HUES64 (cell line): Measurements from ENCODE around the gene SLC1A6.
"Not testable (repeated sequence)": the region's sequence is repeated elsewhere in the genome, so short reads cannot be mapped to it uniquely, and the experiment has no call there.

Experiments used
- H3K27ac ChIP-seq: 2 replicates; pipeline ENCODE4 v1.7.0; 2013; ENCODE audit warnings: low read depth, low read length, inconsistent platforms
- H3K27me3 ChIP-seq: 2 replicates; pipeline ENCODE4 v1.6.1; 2013; ENCODE audit warnings: mild to moderate bottlenecking, low read length; ENCODE audit not compliant: insufficient read depth
- H3K36me3 ChIP-seq: 2 replicates; pipeline ENCODE4 v1.6.1; 2013; ENCODE audit warnings: mild to moderate bottlenecking, low read length; ENCODE audit not compliant: insufficient read depth
- H3K4me1 ChIP-seq: 2 replicates; pipeline ENCODE4 v1.6.1; 2013; ENCODE audit warnings: mild to moderate bottlenecking, low read length, moderate library complexity; ENCODE audit not compliant: insufficient read depth
- H3K4me3 ChIP-seq: 2 replicates; pipeline ENCODE4 v1.5.1; 2013; ENCODE audit warnings: mild to moderate bottlenecking, low read length, moderate library complexity
- H3K9ac ChIP-seq: 2 replicates; pipeline ENCODE4 v1.6.1; 2013; ENCODE audit warnings: mild to moderate bottlenecking, low read depth, low read length
- H3K9me3 ChIP-seq: 2 replicates; pipeline ENCODE4 v1.6.1; 2013; ENCODE audit warnings: low read depth, low read length; ENCODE audit not compliant: insufficient read depth
- WGBS: fragments of 150-250, 120-280 bp; methylation state at CpG from one replicate; pipeline ENCODE4 v1.1.7; 2013; ENCODE audit warnings: missing lambda C conversion rate; 5-methylcytosine and 5-hydroxymethylcytosine counted together

SLC1A6 gene

DNA sequence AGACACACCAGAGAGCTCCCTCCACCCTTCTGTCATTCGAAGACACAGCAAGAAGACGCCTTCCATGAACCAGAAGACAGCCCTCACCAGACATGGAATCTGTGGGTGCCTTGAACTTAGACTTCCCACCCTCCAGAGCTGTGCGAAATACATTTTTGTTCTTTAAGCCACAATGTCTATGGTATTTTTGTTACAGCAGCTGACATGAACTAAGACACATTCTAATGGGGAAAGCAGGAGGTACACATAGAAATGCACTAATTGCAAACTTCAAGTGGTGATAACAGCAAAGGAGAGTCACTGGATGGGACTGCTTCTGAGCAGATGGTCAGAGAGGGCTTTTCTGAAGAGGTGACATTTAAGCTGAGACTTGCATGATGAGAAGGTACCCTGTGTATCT lies 22.2 kb downstream of the SLC1A6 start:
- Histone ChIP-seq H3K9me3 (peaks cover 91% of the 10 kb centered on the region), H3K27me3 (no peaks in the 10 kb centered on the region), H3K36me3 (peaks cover 10% of the 10 kb centered on the region), H3K27ac (no peak overlapping the region), H3K4me1 (no peaks in the 10 kb centered on the region), H3K4me3 (no peak overlapping the region), H3K9ac (no peak overlapping the region)
- WGBS = 64% methylated on average over 3 of the region's 3 CpGs

DNA sequence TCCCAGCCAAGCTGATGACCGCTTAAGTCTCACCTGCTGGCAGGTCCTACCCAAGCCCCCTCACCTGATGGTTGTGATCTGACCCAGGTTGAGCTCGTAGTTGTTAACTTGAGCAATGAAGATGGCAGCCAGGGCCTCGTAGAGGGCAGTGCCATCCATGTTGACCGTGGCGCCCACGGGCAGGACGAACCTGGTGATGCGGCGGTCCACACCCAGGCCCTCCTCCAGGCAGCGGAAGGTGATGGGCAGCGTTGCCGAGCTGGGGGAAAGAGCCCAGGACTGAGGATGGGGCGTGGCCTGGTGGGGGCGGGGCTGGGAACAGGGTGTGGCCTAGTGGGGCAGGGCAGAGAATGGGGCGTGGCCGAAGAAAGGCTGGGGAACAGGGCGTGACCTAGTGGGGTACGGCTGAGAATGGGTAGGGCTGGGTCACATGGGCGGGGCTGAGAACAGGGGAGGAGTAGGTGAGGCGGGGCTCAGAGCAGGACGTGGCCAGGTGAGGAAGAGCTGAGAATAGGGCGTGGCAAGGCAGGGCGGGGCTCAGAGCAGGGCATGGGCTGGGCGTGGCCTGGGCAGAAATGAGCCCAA lies 25.5 kb downstream of the SLC1A6 start:
- no peak overlapping the region for H3K27ac ChIP-seq
- WGBS = 84% methylated on average over 24 of the region's 24 CpGs
- H3K27me3 ChIP-seq = no peaks in the 10 kb centered on the region
- no peaks in the 10 kb centered on the region for H3K36me3 ChIP-seq
- H3K9ac ChIP-seq = no peak overlapping the region
- no peaks in the 10 kb centered on the region for H3K4me1 ChIP-seq
- peaks cover 73% of the 10 kb centered on the region for H3K9me3 ChIP-seq
- H3K4me3 ChIP-seq = no peak overlapping the region

DNA sequence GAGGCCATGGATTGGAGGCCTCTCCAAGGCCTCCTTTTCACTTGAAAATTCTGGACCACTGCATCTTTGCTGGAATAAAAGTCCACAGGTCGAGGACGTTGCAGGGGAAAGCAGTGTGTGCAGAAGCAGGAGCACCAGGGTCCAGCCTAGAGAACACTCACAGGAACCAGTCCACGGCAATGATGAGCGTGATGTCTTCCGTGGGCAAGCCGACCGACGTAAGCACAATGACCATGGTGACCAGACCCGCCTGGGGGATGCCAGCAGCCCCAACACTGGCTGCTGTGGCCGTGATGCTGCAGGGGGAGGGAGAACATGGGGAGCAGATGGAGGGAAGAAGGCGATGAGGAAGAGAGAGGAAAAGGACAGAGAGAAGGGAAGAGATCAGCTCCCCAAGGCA lies 26.9 kb downstream of the SLC1A6 start:
- no peaks in the 10 kb centered on the region for H3K27me3 ChIP-seq
- H3K36me3 ChIP-seq = no peaks in the 10 kb centered on the region
- H3K27ac ChIP-seq = no peak overlapping the region
- WGBS = 85% methylated on average over 10 of the region's 11 CpGs
- no peak overlapping the region for H3K4me3 ChIP-seq
- no peak overlapping the region for H3K9ac ChIP-seq
- peaks cover 67% of the 10 kb centered on the region for H3K9me3 ChIP-seq
- no peaks in the 10 kb centered on the region for H3K4me1 ChIP-seq

DNA sequence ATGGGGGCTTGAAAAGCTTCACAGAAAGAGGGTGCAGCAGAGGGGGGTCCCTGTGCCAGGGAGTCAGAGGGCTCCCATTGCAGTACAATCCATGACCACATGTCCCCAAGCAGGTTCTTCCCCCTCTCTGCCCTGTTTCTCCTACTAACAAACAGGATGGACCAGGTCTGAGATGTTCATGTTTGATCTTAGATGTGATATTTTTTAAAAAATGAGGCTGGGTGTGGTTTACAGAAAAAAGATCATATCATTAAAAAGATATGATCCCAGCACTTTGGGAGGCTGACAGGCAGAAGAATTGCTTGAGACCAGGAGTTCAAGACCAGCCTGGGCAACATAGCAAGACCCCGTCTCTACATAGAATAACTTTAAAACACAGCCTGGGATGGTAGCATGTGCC lies 29.2 kb downstream of the SLC1A6 start:
- H3K9ac ChIP-seq = no peak overlapping the region
- no peak overlapping the region for H3K27ac ChIP-seq
- WGBS = 100% methylated on average over 1 of the region's 1 CpG
- H3K4me1 ChIP-seq = no peaks in the 10 kb centered on the region
- no peak overlapping the region for H3K4me3 ChIP-seq
- H3K36me3 ChIP-seq = no peaks in the 10 kb centered on the region
- H3K9me3 ChIP-seq = peaks cover 67% of the 10 kb centered on the region
- no peaks in the 10 kb centered on the region for H3K27me3 ChIP-seq

DNA sequence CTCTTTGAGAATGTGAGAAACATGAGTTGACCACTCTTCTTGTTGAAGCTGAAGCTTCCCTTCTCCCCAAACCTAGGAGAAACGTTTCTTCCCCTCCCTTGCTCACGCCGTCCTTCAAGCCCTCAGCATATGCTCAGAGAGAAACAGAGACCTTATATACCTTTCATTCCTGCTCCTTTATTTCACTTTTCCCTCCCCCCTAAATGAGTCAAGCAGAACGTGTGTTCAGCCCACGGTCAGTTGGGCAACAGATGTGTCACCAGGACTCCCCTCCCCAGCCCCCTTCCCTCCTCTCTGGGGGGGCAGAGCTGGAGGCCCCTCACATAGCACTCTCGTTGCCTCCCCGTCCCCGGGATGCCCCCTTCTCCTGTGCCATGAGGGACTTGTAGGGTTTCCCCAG lies 29.8 kb downstream of the SLC1A6 start:
- Histone ChIP-seq H3K27ac (no peak overlapping the region), H3K36me3 (no peaks in the 10 kb centered on the region), H3K4me1 (no peaks in the 10 kb centered on the region), H3K4me3 (no peak overlapping the region), H3K9me3 (peaks cover 65% of the 10 kb centered on the region), H3K27me3 (no peaks in the 10 kb centered on the region), H3K9ac (no peak overlapping the region)
- 74% methylated on average over 8 of the region's 8 CpGs for WGBS

DNA sequence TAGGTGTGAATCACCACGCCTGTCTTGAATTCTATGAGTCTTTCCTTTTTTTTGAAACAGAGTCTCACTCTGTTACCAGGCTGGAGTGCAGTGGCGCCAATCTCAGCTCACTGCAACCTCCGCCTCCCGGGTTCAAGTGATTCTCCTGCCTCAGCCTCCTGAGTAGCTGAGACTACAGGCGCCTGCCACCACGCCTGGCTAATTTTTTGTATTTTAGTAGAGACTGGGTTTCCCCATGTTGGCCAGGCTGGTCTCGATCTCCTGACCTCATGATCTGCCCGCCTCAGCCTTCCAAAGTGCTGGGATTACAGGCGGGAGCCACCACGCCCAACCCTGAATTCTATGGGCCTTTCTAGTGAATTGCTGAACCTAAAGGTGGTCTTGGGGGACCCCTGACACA lies 30.3 kb downstream of the SLC1A6 start:
- H3K9ac ChIP-seq, H3K36me3 ChIP-seq, H3K27ac ChIP-seq, H3K27me3 ChIP-seq, H3K4me3 ChIP-seq, H3K4me1 ChIP-seq: not testable (repeated sequence)
- WGBS = 84% methylated on average over 10 of the region's 10 CpGs
- peaks cover 65% of the 10 kb centered on the region for H3K9me3 ChIP-seq

DNA sequence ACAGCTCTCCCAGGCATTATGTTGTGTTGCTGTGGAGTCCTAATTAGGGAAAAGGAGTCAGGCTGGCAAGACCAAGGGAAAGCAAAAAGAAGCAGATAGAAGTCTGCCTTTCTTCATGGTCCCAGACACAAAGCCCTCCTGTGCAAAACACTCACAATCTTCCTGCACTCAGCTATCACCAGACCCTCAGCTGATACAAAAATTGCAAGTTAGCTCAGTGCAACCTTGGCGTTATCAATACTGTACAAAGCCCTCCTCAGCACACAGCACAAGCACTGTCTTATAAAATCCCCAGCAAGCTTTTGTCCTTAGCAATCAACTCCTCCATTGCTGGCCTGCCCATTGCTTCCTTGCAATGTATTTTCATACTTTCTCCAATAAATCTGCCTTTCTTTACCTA lies 35.2 kb downstream of the SLC1A6 start:
- Histone ChIP-seq H3K9ac (no peak overlapping the region), H3K4me1 (no peaks in the 10 kb centered on the region), H3K27me3 (no peaks in the 10 kb centered on the region), H3K36me3 (no peaks in the 10 kb centered on the region), H3K27ac (no peak overlapping the region), H3K9me3 (peaks cover 69% of the 10 kb centered on the region), H3K4me3 (no peak overlapping the region)
- WGBS = 60% methylated on average over 1 of the region's 1 CpG

DNA sequence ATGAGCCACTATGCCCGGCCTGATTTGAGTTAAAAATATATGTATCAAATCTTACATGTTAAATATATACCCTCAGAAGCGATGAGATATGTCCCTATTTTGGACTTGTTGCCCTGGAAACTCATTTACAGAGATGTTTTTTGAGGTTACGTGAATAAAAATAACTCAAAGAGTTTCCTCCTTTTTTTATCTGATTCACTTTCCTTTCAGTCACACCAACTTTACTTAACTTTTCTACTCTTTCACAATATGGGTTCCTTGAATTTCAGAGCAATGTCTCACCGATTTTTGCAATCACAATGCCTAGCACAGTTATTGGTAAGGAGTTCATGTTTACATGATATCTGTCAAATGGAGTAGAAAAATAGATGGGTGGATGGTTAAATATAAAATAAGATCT lies 36.1 kb downstream of the SLC1A6 start:
- H3K27me3 ChIP-seq = no peaks in the 10 kb centered on the region
- H3K4me3 ChIP-seq = no peak overlapping the region
- H3K36me3 ChIP-seq = no peaks in the 10 kb centered on the region
- WGBS = 57% methylated on average over 3 of the region's 4 CpGs
- H3K27ac ChIP-seq = no peak overlapping the region
- H3K4me1 ChIP-seq = no peaks in the 10 kb centered on the region
- no peak overlapping the region for H3K9ac ChIP-seq
- peaks cover 75% of the 10 kb centered on the region for H3K9me3 ChIP-seq

DNA sequence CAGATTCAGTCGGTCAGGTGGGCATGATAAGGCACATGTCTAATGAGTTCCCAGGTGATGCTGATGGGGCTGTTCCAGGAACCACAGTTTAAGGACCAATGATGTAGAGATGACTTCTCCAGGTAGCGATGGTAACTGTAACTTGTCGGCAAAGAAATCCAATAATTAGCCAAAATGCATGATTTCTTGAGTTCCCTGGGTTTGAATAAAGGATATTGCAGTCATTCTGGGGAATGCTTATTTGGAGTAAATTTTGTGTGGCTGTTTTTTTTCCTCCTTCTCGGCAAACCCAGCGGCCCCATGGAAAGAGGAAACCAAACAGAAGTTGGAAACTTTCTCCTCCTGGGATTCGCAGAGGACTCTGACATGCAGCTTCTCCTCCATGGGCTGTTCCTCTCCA lies 38.5 kb downstream of the SLC1A6 start, which contains the start of gene OR7C2:
OR7C2 (plus strand) TSS at position 301 of the 400 bp plus-strand sequence; CDS start at position 301, 0 bp downstream.
- no peaks in the 10 kb centered on the region for H3K27me3 ChIP-seq
- 84% methylated on average over 6 of the region's 6 CpGs for WGBS
- H3K4me1 ChIP-seq = no peaks in the 10 kb centered on the region
- no peak within 1 kb of the TSS for H3K27ac ChIP-seq
- H3K36me3 ChIP-seq = no peaks in the 10 kb centered on the region
- H3K4me3 ChIP-seq = no peak within 1 kb of the TSS
- peaks cover 62% of the 10 kb centered on the region for H3K9me3 ChIP-seq
- H3K9ac ChIP-seq = no peak within 1 kb of the TSS

DNA sequence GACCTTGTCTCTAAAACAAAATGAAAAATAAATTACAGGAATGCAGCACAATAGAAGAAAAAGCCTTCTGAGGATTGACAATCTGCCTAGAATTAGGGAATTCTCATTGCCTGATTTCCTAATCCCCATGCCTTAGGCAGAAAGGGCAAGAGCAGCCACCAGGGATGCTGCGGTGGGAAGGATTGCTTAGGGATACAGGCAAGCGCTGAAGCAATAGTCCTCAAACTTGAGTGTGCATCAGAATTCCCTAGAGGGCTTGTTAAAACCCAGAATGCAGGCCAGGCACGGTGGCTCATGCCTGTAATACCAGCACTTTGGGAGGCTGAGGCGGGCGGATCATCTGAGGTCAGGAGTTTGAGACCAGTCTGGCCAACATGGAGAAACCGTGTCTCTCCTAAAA lies 39.4 kb downstream of the SLC1A6 start:
- WGBS = 83% methylated on average over 6 of the region's 6 CpGs
- Histone ChIP-seq H3K4me3 (no peak overlapping the region), H3K4me1 (no peaks in the 10 kb centered on the region), H3K9ac (no peak overlapping the region), H3K27me3 (no peaks in the 10 kb centered on the region), H3K9me3 (peaks cover 57% of the 10 kb centered on the region), H3K36me3 (no peaks in the 10 kb centered on the region), H3K27ac (no peak overlapping the region)

DNA sequence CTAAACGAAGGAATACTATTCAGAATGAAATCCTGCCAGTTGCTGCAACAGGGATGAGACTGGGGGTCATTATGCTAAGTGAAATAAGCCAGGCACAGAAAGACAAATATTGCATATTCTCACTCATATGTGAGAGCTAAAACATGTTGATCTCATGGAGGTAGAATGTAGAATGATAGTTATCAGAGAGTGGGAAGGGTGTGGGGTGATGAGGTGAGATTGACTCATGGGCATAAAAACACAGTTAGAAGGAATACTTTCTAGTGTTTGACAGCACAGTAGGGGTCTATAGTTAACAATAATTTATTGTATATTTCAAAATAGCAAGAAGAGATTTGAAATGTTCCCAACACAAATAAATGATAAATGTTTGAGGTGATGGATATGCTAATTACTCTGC lies 46.2 kb downstream of the SLC1A6 start:
- Histone ChIP-seq H3K9me3 (peaks cover 61% of the 10 kb centered on the region), H3K4me1 (no peaks in the 10 kb centered on the region), H3K4me3 (no peak overlapping the region), H3K36me3 (no peaks in the 10 kb centered on the region), H3K27me3 (no peaks in the 10 kb centered on the region), H3K27ac (no peak overlapping the region), H3K9ac (no peak overlapping the region)
- 43% methylated on average over 1 of the region's 1 CpG for WGBS

DNA sequence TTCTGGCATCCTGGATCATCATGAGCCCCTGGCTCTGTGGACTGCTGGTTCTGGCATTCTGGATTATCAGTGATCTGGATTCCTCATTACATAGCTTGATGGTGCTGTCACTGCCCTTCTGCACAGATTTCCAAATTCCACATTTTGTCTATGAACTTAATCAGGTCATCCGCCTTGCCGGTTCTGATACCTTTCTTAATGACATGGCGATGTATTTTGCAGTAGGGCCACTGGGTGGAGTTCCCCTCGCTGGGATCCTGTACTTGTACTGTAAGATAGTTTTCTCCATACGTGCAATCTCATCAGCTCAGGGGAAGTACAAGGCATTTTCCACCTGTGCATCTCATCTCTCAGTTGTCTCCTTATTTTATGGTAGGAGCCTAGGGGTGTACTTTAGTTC lies 62.8 kb downstream of the SLC1A6 start:
- Histone ChIP-seq H3K4me3 (no peak overlapping the region), H3K27me3 (no peaks in the 10 kb centered on the region), H3K36me3 (no peaks in the 10 kb centered on the region), H3K9ac (no peak overlapping the region), H3K27ac (no peak overlapping the region), H3K4me1 (no peaks in the 10 kb centered on the region), H3K9me3 (peaks cover 88% of the 10 kb centered on the region)
- WGBS = 74% methylated on average over 5 of the region's 5 CpGs
